ENCODE data around the gene ELOB.

DNA sequence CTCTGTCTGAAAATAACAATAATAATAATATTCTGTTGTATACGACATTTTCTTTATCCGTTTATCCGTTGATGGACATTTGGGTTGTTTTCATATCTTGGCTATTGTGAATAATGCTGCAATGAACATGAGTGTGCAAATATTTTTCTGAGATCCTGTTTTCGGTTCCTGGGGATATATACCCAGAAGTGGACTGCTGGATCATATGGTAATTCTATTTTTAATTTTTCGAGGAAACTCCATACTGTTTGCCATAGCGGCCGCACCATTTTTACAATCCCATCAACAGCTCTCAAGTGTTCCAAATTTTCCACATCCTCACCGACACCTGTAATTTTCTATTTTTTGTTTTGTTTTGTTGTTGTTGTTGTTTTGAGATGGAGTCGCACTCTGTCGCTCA is 15.9 kb upstream of the ELOB start:
- no peak for TF ChIP-seq EZH2 (IDR thresholded peaks at IDR 0.05; ENCODE audit: low read length, missing control alignments)
- TF ChIP-seq, protein P1, sequence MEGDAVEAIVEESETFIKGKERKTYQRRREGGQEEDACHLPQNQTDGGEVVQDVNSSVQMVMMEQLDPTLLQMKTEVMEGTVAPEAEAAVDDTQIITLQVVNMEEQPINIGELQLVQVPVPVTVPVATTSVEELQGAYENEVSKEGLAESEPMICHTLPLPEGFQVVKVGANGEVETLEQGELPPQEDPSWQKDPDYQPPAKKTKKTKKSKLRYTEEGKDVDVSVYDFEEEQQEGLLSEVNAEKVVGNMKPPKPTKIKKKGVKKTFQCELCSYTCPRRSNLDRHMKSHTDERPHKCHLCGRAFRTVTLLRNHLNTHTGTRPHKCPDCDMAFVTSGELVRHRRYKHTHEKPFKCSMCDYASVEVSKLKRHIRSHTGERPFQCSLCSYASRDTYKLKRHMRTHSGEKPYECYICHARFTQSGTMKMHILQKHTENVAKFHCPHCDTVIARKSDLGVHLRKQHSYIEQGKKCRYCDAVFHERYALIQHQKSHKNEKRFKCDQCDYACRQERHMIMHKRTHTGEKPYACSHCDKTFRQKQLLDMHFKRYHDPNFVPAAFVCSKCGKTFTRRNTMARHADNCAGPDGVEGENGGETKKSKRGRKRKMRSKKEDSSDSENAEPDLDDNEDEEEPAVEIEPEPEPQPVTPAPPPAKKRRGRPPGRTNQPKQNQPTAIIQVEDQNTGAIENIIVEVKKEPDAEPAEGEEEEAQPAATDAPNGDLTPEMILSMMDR (conservative IDR thresholded peaks at IDR 0.05 in 1 of 2, IDR thresholded peaks at IDR 0.05 in 1 of 2; ENCODE audit: low read depth in 1 of 2, low read length in 2 of 2), result no peak

Data from fibroblast of lung (primary cell).